Natural killer cell (primary cell): ENCODE measurements around the gene ATAD3B. TPM values are rescaled to one million over a fixed set of nuclear protein-coding genes. Genes with fewer than 3 reads are reported as not detected.

ENCODE experiments used
- ATAC-seq, 3 donors: fragments of 150-1000 bp in 2 of 3; fragments of 200-7000 bp in 1 of 3; cut with Tn5 transposase; 1 replicate in 1 of 3; 2 replicates in 2 of 3; pipeline ENCODE4 v1.10.0; 2021; ENCODE audit warnings: mild to moderate bottlenecking in 2 of 3, moderate library complexity in 2 of 3
- DNase-seq, 2 donors: peaks; one replicate each; pipeline versions ENCODE4 v3.0.0 to v3.0.0-alpha.2; 2013 to 2021; ENCODE audit warnings: mixed read lengths in 1 of 2
- H3K27ac ChIP-seq: one replicate; pipeline ENCODE4 v1.5.1; 2013; ENCODE audit warnings: mild to moderate bottlenecking, low read length
- H3K27me3 ChIP-seq: one replicate; pipeline ENCODE4 v1.6.1; 2013; ENCODE audit warnings: low read length; ENCODE audit not compliant: control insufficient read depth, insufficient read depth
- H3K36me3 ChIP-seq: one replicate; pipeline ENCODE4 v1.6.1; 2013; ENCODE audit warnings: low read length; ENCODE audit not compliant: control insufficient read depth, insufficient read depth
- H3K4me1 ChIP-seq: one replicate; pipeline ENCODE4 v1.6.1; 2013; ENCODE audit warnings: low read length; ENCODE audit not compliant: control insufficient read depth, insufficient read depth
- H3K4me3 ChIP-seq: one replicate; pipeline ENCODE4 v1.5.1; 2013; ENCODE audit warnings: low read length
- H3K9me3 ChIP-seq: one replicate; pipeline ENCODE4 v1.6.1; 2013; ENCODE audit warnings: low read length; ENCODE audit not compliant: control insufficient read depth, insufficient read depth
- H3K27ac Mint-ChIP-seq, 2 donors: one replicate each; pipeline ENCODE4 v1.8.0; 2022; ENCODE audit warnings: mild to moderate bottlenecking in 2 of 2, mixed read lengths in 2 of 2, moderate library complexity in 1 of 2
- H3K27me3 Mint-ChIP-seq, 2 donors: one replicate each; pipeline ENCODE4 v1.8.0; 2022; ENCODE audit warnings: low read depth in 2 of 2, mixed read lengths in 2 of 2
- H3K36me3 Mint-ChIP-seq: one replicate; pipeline ENCODE4 v1.8.0; 2022; ENCODE audit warnings: mixed read lengths
- H3K4me1 Mint-ChIP-seq, 2 donors: one replicate each; pipeline ENCODE4 v1.8.0; 2022; ENCODE audit warnings: mixed read lengths in 2 of 2
- H3K4me3 Mint-ChIP-seq: one replicate; pipeline ENCODE4 v1.8.0; 2022; ENCODE audit warnings: mild to moderate bottlenecking, moderate library complexity, mixed read lengths
- H3K9me3 Mint-ChIP-seq, 2 donors: one replicate each; pipeline ENCODE4 v1.8.0; 2022; ENCODE audit warnings: mixed read lengths in 2 of 2
- WGBS: methylation state at CpG from one replicate; pipeline ENCODE4 v1.1.7; 2013; ENCODE audit warnings: missing lambda C conversion rate; ENCODE audit not compliant: insufficient coverage; 5-methylcytosine and 5-hydroxymethylcytosine counted together
- intact Hi-C: fragments of 100-400 bp; cut with micrococcal nuclease; formaldehyde crosslinking; loops from one replicate; pipeline ENCODE4 v1.14.2; 2022
- total RNA-seq, 4 donors: library from RNA; stranded (reverse); fragments of 120-200 nt in 1 of 4; gene quantifications; one replicate each; pipeline versions ENCODE4 v1.2.3 to v1.2.4, GENCODE V29; 2013 to 2022
- TF ChIP-seq, protein P1 (sequence below): fragments of 200-600 bp; IDR thresholded peaks from one replicate; pipeline ENCODE4 v1.8.0; 2022; ENCODE audit warnings: antibody characterized with exemption

The ATAD3B gene
- total RNA-seq, 3 donors from 2014 or later (not counting 1 experiment from before 2014, with no cell fraction given): 31.9 to 52.4 (median 42.9) TPM

DNA sequence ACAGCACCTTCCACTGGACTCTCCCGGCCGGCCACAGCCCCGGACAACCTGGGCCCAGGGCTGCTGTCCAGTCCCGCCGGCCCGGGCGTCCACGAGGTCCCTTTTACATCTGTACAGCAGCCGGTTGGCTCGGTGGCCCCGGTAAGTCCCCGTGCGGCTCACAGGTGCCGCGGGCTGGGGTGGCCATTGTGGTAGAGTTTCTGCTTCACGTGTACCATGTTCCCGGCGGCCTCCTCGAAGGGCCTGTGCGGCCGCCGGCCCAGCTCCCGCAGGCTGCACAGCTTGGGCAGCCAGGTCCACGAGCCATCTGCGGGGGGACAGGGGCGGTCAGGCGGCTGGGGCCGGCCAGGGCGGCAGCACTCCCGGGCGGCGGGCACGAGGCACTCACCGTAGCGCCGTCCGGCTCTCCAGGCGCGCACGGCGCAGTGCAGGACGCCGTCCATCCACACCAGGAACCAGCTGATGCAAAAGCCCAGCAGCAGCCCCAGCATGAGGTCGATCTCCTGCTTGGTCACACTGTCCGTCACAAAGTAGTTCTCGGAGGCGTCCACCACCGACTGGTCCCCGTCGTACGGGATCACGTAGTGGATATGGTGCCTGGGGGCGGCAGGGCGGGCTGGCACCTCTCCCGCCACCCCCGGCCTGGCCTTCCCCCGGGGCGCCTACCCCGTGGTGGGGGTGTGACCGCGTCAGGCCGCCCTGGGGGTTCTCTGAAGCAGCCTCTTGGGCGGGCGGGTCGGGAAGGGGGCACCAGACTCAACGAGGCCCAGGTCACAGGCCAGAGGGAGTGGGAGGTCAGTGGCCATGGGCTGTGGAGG lies 63.8 kb downstream of the ATAD3B start:
- no peak overlapping the region for H3K4me3 ChIP-seq
- intact Hi-C loops: no loop called here
- no peaks in the 10 kb centered on the region for H3K27me3 ChIP-seq
- no peak overlapping the region for H3K27ac Mint-ChIP-seq
- no peaks in the 10 kb centered on the region for H3K9me3 Mint-ChIP-seq
- no peaks in the 10 kb centered on the region for H3K4me1 Mint-ChIP-seq
- WGBS: 96% methylated on average over 66 of the region's 66 CpGs
- H3K4me1 ChIP-seq: peaks cover 7% of the 10 kb centered on the region
- H3K4me3 Mint-ChIP-seq: no peak overlapping the region
- no peak overlapping the region for H3K27ac ChIP-seq
- peaks cover 6% of the 10 kb centered on the region for H3K9me3 ChIP-seq
- no peaks in the 10 kb centered on the region for H3K36me3 ChIP-seq
- H3K27me3 Mint-ChIP-seq: no peaks in the 10 kb centered on the region
- no peak for ATAC-seq
- TF ChIP-seq, protein P1, sequence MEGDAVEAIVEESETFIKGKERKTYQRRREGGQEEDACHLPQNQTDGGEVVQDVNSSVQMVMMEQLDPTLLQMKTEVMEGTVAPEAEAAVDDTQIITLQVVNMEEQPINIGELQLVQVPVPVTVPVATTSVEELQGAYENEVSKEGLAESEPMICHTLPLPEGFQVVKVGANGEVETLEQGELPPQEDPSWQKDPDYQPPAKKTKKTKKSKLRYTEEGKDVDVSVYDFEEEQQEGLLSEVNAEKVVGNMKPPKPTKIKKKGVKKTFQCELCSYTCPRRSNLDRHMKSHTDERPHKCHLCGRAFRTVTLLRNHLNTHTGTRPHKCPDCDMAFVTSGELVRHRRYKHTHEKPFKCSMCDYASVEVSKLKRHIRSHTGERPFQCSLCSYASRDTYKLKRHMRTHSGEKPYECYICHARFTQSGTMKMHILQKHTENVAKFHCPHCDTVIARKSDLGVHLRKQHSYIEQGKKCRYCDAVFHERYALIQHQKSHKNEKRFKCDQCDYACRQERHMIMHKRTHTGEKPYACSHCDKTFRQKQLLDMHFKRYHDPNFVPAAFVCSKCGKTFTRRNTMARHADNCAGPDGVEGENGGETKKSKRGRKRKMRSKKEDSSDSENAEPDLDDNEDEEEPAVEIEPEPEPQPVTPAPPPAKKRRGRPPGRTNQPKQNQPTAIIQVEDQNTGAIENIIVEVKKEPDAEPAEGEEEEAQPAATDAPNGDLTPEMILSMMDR: no peak
- DNase-seq: no peak
- no peaks in the 10 kb centered on the region for H3K36me3 Mint-ChIP-seq

DNA sequence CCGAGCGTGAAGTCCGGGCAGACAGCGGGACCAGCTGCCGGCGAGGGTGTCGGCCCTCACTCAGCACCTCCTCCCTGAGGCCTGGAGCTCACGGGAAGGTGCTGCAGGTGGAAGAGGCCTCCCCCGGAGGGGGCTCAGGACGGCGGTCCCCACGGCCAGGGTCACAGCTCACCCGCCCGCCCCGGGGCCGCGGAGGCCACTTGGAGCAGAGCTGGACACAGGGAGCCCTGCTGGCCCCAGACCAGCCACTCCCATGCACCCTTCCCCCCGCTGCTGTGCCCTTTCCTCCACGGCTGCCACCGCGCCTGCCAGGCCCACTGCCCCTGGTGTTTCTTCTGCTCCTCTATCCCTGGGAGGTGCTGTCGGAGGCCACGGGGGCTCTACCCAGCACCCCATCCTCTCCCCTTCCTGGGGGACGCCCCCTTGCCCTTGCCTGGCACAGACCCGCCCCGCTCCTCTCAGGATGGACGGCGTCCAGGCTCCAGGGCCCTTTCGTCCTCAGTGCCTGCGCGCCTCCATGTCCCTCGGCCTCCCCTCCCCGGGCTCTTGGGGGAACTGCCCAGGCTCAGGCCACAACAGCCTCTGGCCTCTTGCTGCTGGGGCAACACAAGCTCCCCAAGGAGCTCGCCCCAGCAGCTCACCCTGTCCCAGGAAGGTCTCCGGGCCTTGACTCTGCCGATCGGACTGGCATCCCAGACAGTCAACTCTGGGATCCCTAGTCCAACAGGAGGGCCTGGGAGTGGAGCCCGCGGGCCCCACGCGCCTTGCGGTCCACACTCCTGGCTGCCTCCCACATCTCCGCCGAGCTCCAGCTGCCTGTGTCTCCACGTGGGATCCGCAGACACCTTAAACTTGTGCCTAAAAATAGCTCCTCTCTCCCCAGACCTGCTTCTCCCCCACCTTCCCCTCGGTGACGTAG lies 64.7 kb downstream of the ATAD3B start:
- H3K27me3 ChIP-seq: no peaks in the 10 kb centered on the region
- intact Hi-C loops: no loop called here
- H3K9me3 ChIP-seq: peaks cover 3% of the 10 kb centered on the region
- H3K36me3 ChIP-seq: no peaks in the 10 kb centered on the region
- TF ChIP-seq, protein P1: no peak
- Mint-ChIP-seq H3K4me1 (no peaks in the 10 kb centered on the region), H3K4me3 (no peak overlapping the region), H3K27ac (no peak overlapping the region), H3K27me3 (no peaks in the 10 kb centered on the region), H3K36me3 (no peaks in the 10 kb centered on the region), H3K9me3 (no peaks in the 10 kb centered on the region)
- DNase-seq (no peak), ATAC-seq (no peak)
- H3K4me1 ChIP-seq: peaks cover 12% of the 10 kb centered on the region
- H3K4me3 ChIP-seq: no peak overlapping the region
- 91% methylated on average over 48 of the region's 48 CpGs for WGBS
- no peak overlapping the region for H3K27ac ChIP-seq

DNA sequence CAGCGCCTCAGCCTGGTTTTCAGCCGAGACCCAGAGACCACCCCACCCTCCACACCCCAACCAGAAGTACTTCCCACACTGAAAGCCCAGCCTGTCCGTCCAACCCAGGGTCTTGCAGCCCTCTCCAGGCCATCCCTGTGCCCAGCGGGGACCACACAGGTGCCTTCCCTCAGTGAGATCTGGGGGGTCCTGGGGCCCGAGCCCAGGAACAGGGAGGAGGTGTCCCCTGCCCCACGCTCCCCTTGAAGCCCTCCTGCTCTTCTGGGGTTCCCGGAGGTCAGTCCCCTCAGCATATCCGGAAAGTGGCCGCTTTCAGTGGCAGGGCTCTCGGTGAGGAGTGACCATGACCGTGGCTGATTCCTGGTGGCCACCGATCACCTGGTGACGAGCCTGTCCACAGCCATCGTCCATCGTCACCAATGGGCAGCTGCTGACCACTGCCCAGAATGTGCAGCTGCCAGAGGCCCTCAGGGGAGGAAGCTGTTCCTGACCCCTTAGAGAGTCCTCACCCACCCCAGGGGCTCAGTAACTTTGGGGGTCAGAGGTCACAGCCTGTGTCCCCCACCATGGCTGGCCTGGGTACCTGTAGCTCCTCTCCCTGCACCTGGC lies 65.5 kb downstream of the ATAD3B start:
- Mint-ChIP-seq H3K4me3 (no peak overlapping the region), H3K27ac (no peak overlapping the region), H3K4me1 (no peaks in the 10 kb centered on the region), H3K9me3 (no peaks in the 10 kb centered on the region), H3K36me3 (no peaks in the 10 kb centered on the region), H3K27me3 (no peaks in the 10 kb centered on the region)
- 93% methylated on average over 15 of the region's 15 CpGs for WGBS
- Histone ChIP-seq H3K4me1 (peaks cover 12% of the 10 kb centered on the region), H3K27me3 (no peaks in the 10 kb centered on the region), H3K36me3 (no peaks in the 10 kb centered on the region), H3K4me3 (no peak overlapping the region), H3K27ac (no peak overlapping the region), H3K9me3 (no peaks in the 10 kb centered on the region)
- no peak for DNase-seq
- TF ChIP-seq, protein P1: no peak
- no peak for ATAC-seq
- intact Hi-C loops: no loop called here
